Psoas muscle (tissue), 8 donors: ENCODE data around the gene NPY5R. TPM values are rescaled to one million over a fixed set of nuclear protein-coding genes. Genes with fewer than 3 reads are reported as not detected.

Experiments used
- ATAC-seq, 4 donors: fragments of 200-7000 bp; cut with Tn5 transposase; one replicate each; pipeline ENCODE4 v1.9.1; 2020; ENCODE audit warnings: moderate library complexity in 3 of 4, mild to moderate bottlenecking in 2 of 4
- DNase-seq, 2 donors: peaks; one replicate each; pipeline ENCODE4 v3.0.0-alpha.2; 2020
- H3K27ac ChIP-seq: fragments of 200-600 bp; one replicate; pipeline ENCODE4 v1.8.0; 2022
- H3K27me3 ChIP-seq, 3 donors: fragments of 200-600 bp in 1 of 3; one replicate each; pipeline versions ENCODE4 v1.6.1 to v1.8.0; 2013 to 2022; ENCODE audit warnings: low read length in 2 of 3, mild to moderate bottlenecking in 2 of 3, moderate library complexity in 1 of 3; ENCODE audit not compliant: insufficient read depth in 3 of 3
- H3K36me3 ChIP-seq, 2 donors: fragments of 200-600 bp in 1 of 2; one replicate each; pipeline versions ENCODE4 v1.6.1 to v1.8.0; 2013 to 2022; ENCODE audit warnings: low read depth in 1 of 2, mild to moderate bottlenecking in 1 of 2, moderate library complexity in 1 of 2; ENCODE audit not compliant: insufficient read depth in 1 of 2
- H3K4me1 ChIP-seq: fragments of 200-600 bp; one replicate; pipeline ENCODE4 v1.8.0; 2022
- H3K4me3 ChIP-seq: fragments of 200-600 bp; one replicate; pipeline ENCODE4 v1.8.0; 2022; ENCODE audit warnings: mild to moderate bottlenecking
- H3K9me3 ChIP-seq: fragments of 200-600 bp; one replicate; pipeline ENCODE4 v1.8.0; 2022
- CTCF ChIP-seq: fragments of 200-600 bp; IDR thresholded peaks from one replicate; pipeline ENCODE4 v1.8.0; 2022; ENCODE audit warnings: antibody characterized with exemption
- WGBS, 3 donors: extraction: QIAGEN DNeasy Blood & Tissue Kit; methylation state at CpG; one replicate each; pipeline versions ENCODE4 v1.1.6 to v1.1.7; 2013; 5-methylcytosine and 5-hydroxymethylcytosine counted together
- intact Hi-C, 2 donors: fragments of 100-400 bp; cut with DNase I; formaldehyde crosslinking; loops; one replicate each; pipeline versions ENCODE4 v1.11.0 to v1.14.2; 2022
- polyA plus RNA-seq, 3 donors: library from polyadenylated mRNA; stranded (reverse); fragments of 200-250 nt; gene quantifications; one replicate each; pipeline ENCODE4 v1.2.3, GENCODE V29; 2013
- total RNA-seq, 4 donors: library from RNA; stranded (reverse); fragmentation: NEBNext Ultra II Directional in 2 of 4; extraction: Animal tissue kit (Norgen Biotek cat#: 25700) in 2 of 4; gene quantifications; one replicate each; pipeline versions ENCODE4 v1.2.1 to v1.2.4, GENCODE V29; 2021 to 2023
- donor health status: healthy with polysubstance abuse.
- donor health status: DM: no; HTN: no; CAD: no; lungs with moderate emphysema.
- donor health status: Bipolar disorder and iron deficiency.
- donor health status: healthy.
- donor health status: DM: yes; HTN: yes; CAD: no.
- donor health status: DM: no; HTN: no; CAD: no.
- donor health status: DM: no; HTN: no; CAD: no.
- donor health status: DM: yes; HTN: yes; CAD: no.

NPY5R gene
- total and polyA plus RNA-seq, 7 donors: 0.05 to 0.23 (median 0.13) TPM; not detected in 2

- Histone ChIP-seq H3K4me1 (no peaks in the 10 kb centered on the region), H3K27me3 (no peaks in the 10 kb centered on the region), H3K9me3 (peaks cover 9% of the 10 kb centered on the region), H3K27ac (no peak overlapping the region), H3K4me3 (no peak overlapping the region), H3K36me3 (no peaks in the 10 kb centered on the region)
- WGBS, 3 donors: 0 to 75% (median 0%) methylated on average over 1 of the region's 1 CpG
- TF ChIP-seq CTCF: no peak
- DNase-seq: no peak
- intact Hi-C loops: no loop called here
- ATAC-seq: no peak
Measured at GRCh38 chr4:163317110-163317509, 26.6 kb upstream of the NPY5R start.

- ATAC-seq: no peak
- H3K36me3 ChIP-seq: no peaks in the 10 kb centered on the region
- no peak for TF ChIP-seq CTCF
- H3K27ac ChIP-seq: no peak overlapping the region
- DNase-seq: no peak
- WGBS, 3 donors: 33 to 38% (median 37%) methylated on average over 16 of the region's 16 CpGs
- peaks cover 5% of the 10 kb centered on the region for H3K4me1 ChIP-seq
- H3K27me3 ChIP-seq: peaks cover 3 to 31% (median 5%) of the 10 kb centered on the region in 3 donors
- H3K4me3 ChIP-seq: peak overlapping the region; percentile 72
- no peaks in the 10 kb centered on the region for H3K9me3 ChIP-seq
- intact Hi-C loops: loop anchor here (5.0 to 10.0 kb wide), 4 partner anchors 224 to 834 kb away; no protein-coding TSS in a partner anchor
Measured at GRCh38 chr4:163330916-163331628, 12.6 kb upstream of the NPY5R start.

GRCh38 chr4:163331629-163332376 lies 11.9 kb upstream of the NPY5R start:
- no peaks in the 10 kb centered on the region for H3K9me3 ChIP-seq
- peak; percentile 15 to 58 for DNase-seq
- H3K27ac ChIP-seq: no peak overlapping the region
- ATAC-seq: peak; percentile 46 to 74 (median 61)
- TF ChIP-seq CTCF: no peak
- peaks cover 5% of the 10 kb centered on the region for H3K4me1 ChIP-seq
- H3K36me3 ChIP-seq: no peaks in the 10 kb centered on the region
- H3K27me3 ChIP-seq: peaks cover 3 to 31% (median 5%) of the 10 kb centered on the region in 3 donors
- intact Hi-C loops: loop anchor here (1.0 to 10.0 kb wide), 5 partner anchors 225 to 835 kb away; no protein-coding TSS in a partner anchor
- WGBS, 3 donors: 0 to 1% (median 1%) methylated on average over 57 to 58 of the region's 58 CpGs
- H3K4me3 ChIP-seq: peak overlapping the region; percentile 72

GRCh38 chr4:163332526-163333406 lies 10.9 kb upstream of the NPY5R start, which contains the start of gene NPY1R:
Gene NPY1R (minus strand): TSS chr4:163332596. CDS start chr4:163326554, 6,042 bp downstream.
- H3K4me1 ChIP-seq: peaks cover 5% of the 10 kb centered on the region
- no peaks in the 10 kb centered on the region for H3K9me3 ChIP-seq
- peaks cover 3 to 31% (median 5%) of the 10 kb centered on the region in 3 donors for H3K27me3 ChIP-seq
- ATAC-seq (peak; percentile 81 to 97 (median 91)), DNase-seq (peak; percentile 40 to 71)
- intact Hi-C loops: loop anchor here (1.0 to 10.0 kb wide), 5 partner anchors 225 to 835 kb away; no protein-coding TSS in a partner anchor
- TF ChIP-seq CTCF: peak; percentile 61
- no peak within 1 kb of the TSS for H3K27ac ChIP-seq
- no peaks in the 10 kb centered on the region for H3K36me3 ChIP-seq
- H3K4me3 ChIP-seq: peak within 1 kb of the TSS; percentile 72
- WGBS, 3 donors: 4 to 7% (median 7%) methylated on average over 36 of the region's 36 CpGs
